Nephron progenitor cell (in vitro differentiated cells): ENCODE measurements around the gene TSPAN5.

Experiments
- DNase-seq: peaks from one replicate; pipeline ENCODE4 v3.0.0; 2021
- H3K27ac Mint-ChIP-seq: 2 replicates; pipeline ENCODE4 v1.8.0; 2021; ENCODE audit warnings: mild to moderate bottlenecking, moderate library complexity, mixed read lengths
- H3K27me3 Mint-ChIP-seq: 2 replicates; pipeline ENCODE4 v1.8.0; 2021; ENCODE audit warnings: mild to moderate bottlenecking, low read depth, mixed read lengths; ENCODE audit not compliant: poor library complexity
- H3K36me3 Mint-ChIP-seq: 2 replicates; pipeline ENCODE4 v1.8.0; 2021; ENCODE audit warnings: low read depth, mixed read lengths
- H3K4me1 Mint-ChIP-seq: 2 replicates; pipeline ENCODE4 v1.8.0; 2021; ENCODE audit warnings: mixed read lengths
- H3K4me3 Mint-ChIP-seq: 2 replicates; pipeline ENCODE4 v1.8.0; 2021; ENCODE audit warnings: mild to moderate bottlenecking, moderate library complexity, mixed read lengths
- H3K9me3 Mint-ChIP-seq: 2 replicates; pipeline ENCODE4 v1.8.0; 2021; ENCODE audit warnings: mild to moderate bottlenecking, moderate library complexity, mixed read lengths
- CTCF ChIP-seq: fragments of 200-600 bp; sonication (generic); IDR thresholded peaks from 2 replicates; pipeline ENCODE4 v1.5.0; 2021; ENCODE audit warnings: antibody characterized with exemption

The TSPAN5 gene

GRCh38 chr4:98625920-98626319 is 32.5 kb downstream of the TSPAN5 start:
- Mint-ChIP-seq H3K4me3 (no peak overlapping the region), H3K27ac (no peak overlapping the region), H3K9me3 (peaks cover 3% of the 10 kb centered on the region), H3K27me3 (no peaks in the 10 kb centered on the region), H3K36me3 (peaks cover 12% of the 10 kb centered on the region), H3K4me1 (peaks cover 55% of the 10 kb centered on the region)
- DNase-seq = no peak
- no peak for TF ChIP-seq CTCF

GRCh38 chr4:98625399-98625798 is 33.0 kb downstream of the TSPAN5 start:
- Mint-ChIP-seq H3K4me1 (peaks cover 55% of the 10 kb centered on the region), H3K27ac (no peak overlapping the region), H3K27me3 (no peaks in the 10 kb centered on the region), H3K9me3 (peaks cover 3% of the 10 kb centered on the region), H3K4me3 (no peak overlapping the region), H3K36me3 (peaks cover 12% of the 10 kb centered on the region)
- TF ChIP-seq CTCF = no peak
- DNase-seq = no peak

DNA sequence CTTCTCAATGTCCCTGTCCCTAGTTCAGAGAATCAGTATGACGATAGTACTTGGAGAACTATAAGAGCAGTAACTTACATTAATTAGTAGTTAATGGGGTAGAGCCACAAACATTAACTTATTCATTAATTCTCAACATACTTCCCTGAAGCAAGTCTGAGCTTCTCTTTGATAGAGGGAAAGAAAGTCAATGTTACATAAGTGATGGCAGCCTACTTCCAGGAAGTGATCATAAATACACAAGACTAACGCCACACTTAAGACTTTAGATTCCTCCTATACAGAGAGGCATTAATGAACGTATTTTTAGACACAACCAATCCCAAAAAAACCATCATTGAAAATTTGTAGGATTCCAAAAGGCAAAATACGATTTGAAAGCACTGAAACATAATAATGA is 33.8 kb downstream of the TSPAN5 start:
- H3K9me3 Mint-ChIP-seq = peaks cover 3% of the 10 kb centered on the region
- peaks cover 55% of the 10 kb centered on the region for H3K4me1 Mint-ChIP-seq
- no peak for TF ChIP-seq CTCF
- no peak overlapping the region for H3K27ac Mint-ChIP-seq
- peaks cover 12% of the 10 kb centered on the region for H3K36me3 Mint-ChIP-seq
- DNase-seq = no peak
- no peaks in the 10 kb centered on the region for H3K27me3 Mint-ChIP-seq
- H3K4me3 Mint-ChIP-seq = no peak overlapping the region

DNA sequence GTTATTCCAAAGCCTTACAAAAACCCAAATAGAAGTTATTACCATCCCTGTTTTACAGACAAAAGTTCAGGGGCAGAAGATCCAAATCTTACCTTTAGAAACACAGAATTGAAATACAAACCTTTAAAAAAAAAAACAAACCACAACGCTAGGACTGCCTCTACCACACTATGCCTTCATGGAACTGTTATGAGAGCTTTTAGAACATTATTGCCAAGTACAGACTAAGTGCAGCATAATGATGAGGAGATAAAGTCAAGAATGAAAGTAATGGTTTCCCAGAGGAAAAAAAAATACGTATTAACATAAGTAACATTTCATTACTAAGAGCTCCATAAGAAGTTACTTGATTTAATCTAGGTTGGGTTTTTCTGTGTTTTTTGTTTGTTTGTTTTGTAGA is 34.3 kb downstream of the TSPAN5 start:
- H3K27me3 Mint-ChIP-seq = no peaks in the 10 kb centered on the region
- no peak overlapping the region for H3K4me3 Mint-ChIP-seq
- peaks cover 3% of the 10 kb centered on the region for H3K9me3 Mint-ChIP-seq
- peaks cover 57% of the 10 kb centered on the region for H3K4me1 Mint-ChIP-seq
- H3K36me3 Mint-ChIP-seq = peaks cover 12% of the 10 kb centered on the region
- TF ChIP-seq CTCF = no peak
- DNase-seq = no peak
- H3K27ac Mint-ChIP-seq = no peak overlapping the region

- no peak overlapping the region for H3K4me3 Mint-ChIP-seq
Measured at GRCh38 chr4:98623126-98623802, 35.1 kb downstream of the TSPAN5 start.

More at GRCh38 chr4:98623126-98623802, 35.1 kb downstream of the TSPAN5 start:
- Mint-ChIP-seq H3K27ac (no peak overlapping the region), H3K4me1 (peaks cover 65% of the 10 kb centered on the region), H3K9me3 (peaks cover 3% of the 10 kb centered on the region), H3K27me3 (no peaks in the 10 kb centered on the region), H3K36me3 (peaks cover 8% of the 10 kb centered on the region)
- no peak for TF ChIP-seq CTCF
- no peak for DNase-seq
